NB4 (cell line): ENCODE data around the gene DIO3.

Experiments
- CTCF ChIP-seq: IDR thresholded peaks from one replicate; pipeline ENCODE4 v1.5.1; 2012; ENCODE audit warnings: low read depth, low read length
- MAX ChIP-seq: IDR thresholded peaks from 2 replicates; pipeline ENCODE4 v1.6.1; 2011; ENCODE audit warnings: low read depth, low read length
- MYC ChIP-seq: IDR thresholded peaks from 2 replicates; pipeline ENCODE4 v1.6.1; 2011; ENCODE audit warnings: low read depth, low read length
- POLR2A ChIP-seq: IDR thresholded peaks from 2 replicates; pipeline ENCODE4 v1.6.1; 2011; ENCODE audit warnings: mild to moderate bottlenecking; ENCODE audit not compliant: insufficient read length; ENCODE audit errors: extremely low read depth

- no peak for TF ChIP-seq POLR2A
- TF ChIP-seq CTCF: no peak
- TF ChIP-seq MAX: no peak
- no peak for TF ChIP-seq MYC
These were observed 36.9 kb downstream of the DIO3 start for GRCh38 chr14:101598159-101598558.
